HG02970 (cell line): ENCODE results near the gene DCAF5.
"Not testable (repeated sequence)": the region's sequence is repeated elsewhere in the genome, so short reads cannot be mapped to it uniquely, and the experiment has no call there.

ENCODE experiments used
- ATAC-seq: cut with Tn5 transposase; IDR thresholded peaks from one replicate; pipeline ENCODE4 v1.9.1; 2021; ENCODE audit warnings: mild to moderate bottlenecking, moderate library complexity, moderate number of reproducible peaks; ENCODE audit not compliant: unreplicated experiment, low FRiP score

Gene DCAF5

GRCh38 chr14:69097974-69098373 lies 54.9 kb downstream of the DCAF5 start:
- no peak for ATAC-seq

- no peak for ATAC-seq
These were observed 56.0 kb downstream of the DCAF5 start for GRCh38 chr14:69096781-69097475.

- no peak for ATAC-seq
These were observed 56.7 kb downstream of the DCAF5 start for GRCh38 chr14:69096246-69096645.

GRCh38 chr14:69094481-69094880 lies 58.4 kb downstream of the DCAF5 start:
- no peak for ATAC-seq

- ATAC-seq = no peak
These were observed 59.1 kb downstream of the DCAF5 start for GRCh38 chr14:69093631-69094421.

- ATAC-seq = no peak
These were observed 60.0 kb downstream of the DCAF5 start for GRCh38 chr14:69092840-69093422.

- ATAC-seq = no peak
These were observed 61.2 kb downstream of the DCAF5 start for GRCh38 chr14:69091695-69092094.

- no peak for ATAC-seq
These were observed 61.9 kb downstream of the DCAF5 start for GRCh38 chr14:69091006-69091405.

GRCh38 chr14:69090187-69090789 lies 62.6 kb downstream of the DCAF5 start:
- no peak for ATAC-seq

GRCh38 chr14:69089046-69089445 lies 63.9 kb downstream of the DCAF5 start:
- no peak for ATAC-seq

GRCh38 chr14:69088586-69088985 lies 64.3 kb downstream of the DCAF5 start:
- no peak for ATAC-seq

GRCh38 chr14:69087061-69087461 lies 65.9 kb downstream of the DCAF5 start:
- ATAC-seq = no peak

- ATAC-seq = no peak
These were observed 66.4 kb downstream of the DCAF5 start for GRCh38 chr14:69086537-69086936.

GRCh38 chr14:69084023-69084422 lies 68.9 kb downstream of the DCAF5 start:
- ATAC-seq = no peak

GRCh38 chr14:69083181-69083580 lies 69.7 kb downstream of the DCAF5 start:
- ATAC-seq = no peak

GRCh38 chr14:69081271-69081670 lies 71.6 kb downstream of the DCAF5 start:
- ATAC-seq = no peak

GRCh38 chr14:69079747-69080146 lies 73.2 kb downstream of the DCAF5 start:
- ATAC-seq = no peak

GRCh38 chr14:69079188-69079742 lies 73.7 kb downstream of the DCAF5 start:
- ATAC-seq = no peak

GRCh38 chr14:69077841-69078240 lies 75.1 kb downstream of the DCAF5 start:
- ATAC-seq = no peak

GRCh38 chr14:69077185-69077584 lies 75.7 kb downstream of the DCAF5 start:
- ATAC-seq = not testable (repeated sequence)

- ATAC-seq = no peak
These were observed 76.6 kb downstream of the DCAF5 start for GRCh38 chr14:69076341-69076740.
